Stimulated activated CD8-positive, alpha-beta memory T cell treated with anti-CD3 and anti-CD28 coated beads, Interleukin-15, amount 100 ng/mL, for 24 hours (primary cell): Measurements from ENCODE around the gene TMX1.

Experiments
- DNase-seq: peaks from one replicate; pipeline ENCODE4 v3.0.0-alpha.2; 2020; ENCODE audit warnings: low read depth

The TMX1 gene

GRCh38 chr14:51242545-51243490 is 2.8 kb downstream of the TMX1 start:
- DNase-seq = no peak

DNA sequence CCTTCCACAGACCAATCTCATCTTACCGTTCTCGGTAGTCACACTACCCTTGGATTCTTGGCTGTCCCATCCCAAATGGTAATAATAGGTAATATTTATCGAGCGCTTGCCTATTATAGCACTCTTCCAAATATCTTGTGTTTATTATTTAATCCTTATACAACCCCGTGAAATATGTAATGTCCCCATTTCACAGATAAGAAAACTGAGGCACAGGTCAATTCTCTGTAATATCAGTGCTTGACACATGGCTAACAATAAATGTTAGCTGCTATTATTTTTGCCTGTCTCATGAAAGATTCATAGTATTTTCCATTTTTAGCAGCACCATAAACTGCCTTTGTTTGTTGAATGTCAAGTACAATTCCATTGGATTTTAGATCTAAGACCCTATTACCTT is 4.5 kb downstream of the TMX1 start:
- DNase-seq = no peak

- DNase-seq = no peak
These were observed 6.0 kb downstream of the TMX1 start for GRCh38 chr14:51246032-51246431.

- DNase-seq = no peak
These were observed 8.3 kb downstream of the TMX1 start for GRCh38 chr14:51248016-51248987.

DNA sequence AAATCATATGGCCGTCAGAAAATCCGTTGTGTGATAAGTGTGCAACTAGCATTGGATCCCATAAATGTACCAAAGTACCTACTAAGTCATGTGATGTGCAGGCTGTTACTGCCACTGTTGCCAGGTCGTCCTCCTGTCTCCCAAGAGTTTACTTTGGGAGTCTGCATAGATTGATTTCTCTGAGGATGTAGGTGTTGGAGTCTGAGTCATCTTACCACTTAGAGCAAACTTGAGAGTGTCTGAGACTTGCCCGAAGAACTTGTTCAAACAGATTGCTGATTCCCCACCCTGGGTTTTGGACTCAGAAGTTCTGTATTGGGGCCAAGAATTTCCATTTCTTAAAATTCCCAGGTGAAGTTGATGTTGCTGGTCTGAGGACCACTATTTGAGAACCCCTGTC is 11.4 kb downstream of the TMX1 start:
- DNase-seq = no peak

- DNase-seq = no peak
These were observed 13.8 kb downstream of the TMX1 start for GRCh38 chr14:51253880-51254279.

DNA sequence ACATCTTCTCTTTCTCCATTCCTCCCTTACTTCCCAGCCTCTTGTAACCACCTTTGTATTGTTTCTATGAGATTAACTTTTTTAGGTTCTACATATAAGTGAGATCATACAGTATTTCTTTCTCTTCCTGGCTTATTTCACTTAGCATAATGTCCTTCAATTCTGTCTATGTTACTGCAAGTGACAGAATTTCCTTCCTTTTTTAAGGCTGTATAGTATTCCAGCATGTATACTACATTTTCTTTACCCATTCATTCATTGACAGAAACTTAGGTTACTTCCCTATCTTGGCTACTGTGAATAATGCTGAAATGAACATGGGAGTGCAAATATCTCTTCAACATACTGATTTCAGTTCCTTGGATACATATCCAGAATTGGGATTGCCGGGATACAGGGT is 18.2 kb downstream of the TMX1 start:
- no peak for DNase-seq

DNA sequence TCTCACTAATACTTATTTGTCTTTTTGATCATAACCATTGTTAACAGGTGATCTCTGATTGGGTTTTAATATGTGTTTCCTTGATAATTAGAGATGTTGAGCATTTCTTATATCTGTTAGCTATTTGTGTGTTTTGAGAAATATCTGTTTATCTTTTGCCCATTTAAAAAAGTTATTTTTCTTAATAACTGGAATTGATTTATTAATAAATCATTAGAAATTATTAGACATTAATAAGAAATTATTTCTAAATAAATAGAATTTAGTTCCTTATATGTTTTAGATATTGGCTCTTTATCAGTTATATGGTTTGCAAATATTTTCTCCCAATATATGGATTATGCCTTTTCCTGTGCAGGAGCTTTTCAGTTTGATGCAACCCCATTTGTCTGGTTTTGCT is 18.7 kb downstream of the TMX1 start:
- DNase-seq = no peak

GRCh38 chr14:51260225-51260624 is 20.2 kb downstream of the TMX1 start:
- no peak for DNase-seq

DNA sequence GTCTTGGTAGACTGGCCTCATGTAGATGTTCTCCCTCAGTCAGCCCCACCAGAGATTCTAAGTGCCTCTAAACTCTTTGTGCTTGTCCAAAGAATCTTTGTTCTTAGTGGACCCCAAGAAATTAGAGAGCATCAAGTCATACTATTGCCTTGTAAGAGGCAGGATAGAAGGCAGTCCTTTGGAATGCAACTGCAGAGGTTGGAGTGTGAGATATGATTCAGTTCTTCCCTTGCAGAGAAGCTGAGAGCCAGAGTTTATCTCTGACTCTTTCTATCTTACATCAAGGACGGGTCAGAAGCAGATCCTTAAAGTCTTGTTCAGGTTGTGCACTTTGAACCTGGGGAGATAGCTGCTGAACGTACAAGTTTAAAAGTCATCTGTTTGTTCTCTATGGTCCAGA is 21.1 kb downstream of the TMX1 start:
- no peak for DNase-seq

DNA sequence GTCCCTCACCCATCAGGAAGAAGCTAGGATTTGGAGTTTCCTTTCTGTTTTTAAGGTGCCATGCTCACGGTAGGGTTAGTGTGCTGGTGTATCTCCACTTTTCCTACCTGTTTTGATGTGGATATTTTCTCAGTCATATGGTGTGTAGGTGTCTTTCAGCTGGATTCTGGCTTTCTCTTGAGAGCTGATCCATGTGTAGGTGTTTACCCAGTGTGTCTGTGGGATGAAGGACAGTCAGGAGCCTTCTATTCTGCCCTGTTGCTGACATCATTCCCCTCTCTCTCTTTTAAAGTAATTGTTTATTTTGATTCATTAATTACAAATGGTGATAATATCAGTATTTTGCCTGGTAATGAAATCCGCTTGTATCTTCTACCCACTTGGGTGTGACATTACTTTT is 22.8 kb downstream of the TMX1 start:
- DNase-seq = no peak

DNA sequence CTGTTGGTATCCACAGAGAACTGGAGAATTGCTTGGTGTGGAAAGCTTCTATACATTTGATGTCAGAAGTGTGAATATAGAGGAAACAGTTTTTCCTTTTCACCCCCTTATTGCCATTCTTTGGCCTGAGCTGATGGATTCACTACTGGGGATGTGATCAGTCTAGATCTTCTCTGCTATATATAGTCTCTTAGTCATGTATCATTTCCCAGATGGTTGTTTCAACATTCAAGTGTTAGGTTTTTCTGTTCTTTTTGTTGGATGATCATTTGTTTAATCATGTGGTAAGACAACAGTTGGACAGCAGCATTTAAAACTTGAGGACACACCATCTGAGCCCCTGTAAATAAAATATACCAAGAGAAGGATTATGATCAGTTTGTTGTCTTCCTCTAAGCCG is 29.6 kb downstream of the TMX1 start:
- no peak for DNase-seq

DNA sequence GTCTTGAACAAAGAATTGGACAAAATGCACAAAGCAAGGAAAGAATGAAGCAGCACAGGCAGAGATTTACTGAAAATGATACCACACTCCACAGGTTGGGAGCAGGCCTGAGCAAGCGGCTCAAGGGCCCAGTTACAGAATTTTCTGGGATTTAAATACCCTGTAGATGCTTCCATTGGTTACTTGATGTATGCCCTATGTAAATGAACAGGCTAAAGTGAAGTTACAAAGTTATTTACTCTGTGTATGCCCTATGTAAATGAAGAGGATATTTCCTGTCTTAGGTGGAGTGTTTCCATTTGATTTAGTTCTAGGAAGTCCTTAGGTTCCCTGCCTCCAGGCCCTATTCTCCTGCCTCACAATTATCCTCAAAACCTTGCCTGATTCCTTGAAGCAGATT is 36.6 kb downstream of the TMX1 start:
- DNase-seq = no peak

DNA sequence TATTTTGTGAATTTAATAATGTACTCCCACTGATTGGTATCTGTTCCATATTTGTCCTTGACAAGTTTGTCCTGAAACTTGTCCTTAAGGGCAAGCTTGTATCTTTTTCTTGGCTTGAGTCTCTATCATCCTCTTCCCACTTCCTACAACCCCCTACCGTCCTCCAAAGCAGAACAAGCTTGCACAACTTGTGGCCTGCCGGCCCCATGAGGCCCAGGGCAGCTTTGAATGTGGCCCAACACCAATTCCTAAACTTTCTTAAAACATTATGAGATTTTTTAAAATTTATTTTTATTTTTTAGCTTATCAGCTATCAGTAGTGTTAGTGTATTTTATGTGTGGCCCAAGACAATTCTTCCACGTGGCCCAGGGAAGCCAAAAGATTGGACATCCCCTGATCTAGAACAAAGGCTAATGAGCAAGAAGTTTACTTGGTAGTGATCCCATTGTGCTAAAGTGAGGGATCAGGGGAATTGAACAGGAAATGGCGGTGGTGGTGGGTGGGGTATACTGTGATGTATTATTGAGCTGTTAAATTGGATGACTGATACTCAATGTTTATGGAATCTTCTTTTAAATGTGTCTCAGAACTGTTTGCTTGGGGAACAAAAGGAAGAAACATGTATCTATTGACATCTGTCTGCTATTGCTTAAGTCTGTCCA is 37.8 kb downstream of the TMX1 start:
- DNase-seq = no peak

DNA sequence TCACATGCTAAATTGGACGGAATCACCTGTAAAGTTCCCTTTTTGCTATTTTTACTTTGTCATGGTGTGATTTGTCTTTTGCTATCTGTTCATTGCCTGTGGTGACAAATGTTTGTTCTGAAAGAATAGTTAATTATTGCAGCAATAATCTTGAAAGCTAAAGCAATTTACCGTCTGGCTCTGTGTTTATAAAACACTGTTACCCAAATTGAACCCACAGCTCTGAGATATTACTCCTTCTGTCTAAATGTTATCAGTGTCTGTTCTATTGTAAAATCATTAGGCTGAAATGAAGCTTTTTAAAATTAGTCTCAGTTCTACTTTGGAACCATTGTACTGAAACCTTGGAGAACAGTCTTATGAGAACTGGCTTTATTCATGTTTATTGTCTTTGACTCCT is 42.5 kb downstream of the TMX1 start:
- no peak for DNase-seq

DNA sequence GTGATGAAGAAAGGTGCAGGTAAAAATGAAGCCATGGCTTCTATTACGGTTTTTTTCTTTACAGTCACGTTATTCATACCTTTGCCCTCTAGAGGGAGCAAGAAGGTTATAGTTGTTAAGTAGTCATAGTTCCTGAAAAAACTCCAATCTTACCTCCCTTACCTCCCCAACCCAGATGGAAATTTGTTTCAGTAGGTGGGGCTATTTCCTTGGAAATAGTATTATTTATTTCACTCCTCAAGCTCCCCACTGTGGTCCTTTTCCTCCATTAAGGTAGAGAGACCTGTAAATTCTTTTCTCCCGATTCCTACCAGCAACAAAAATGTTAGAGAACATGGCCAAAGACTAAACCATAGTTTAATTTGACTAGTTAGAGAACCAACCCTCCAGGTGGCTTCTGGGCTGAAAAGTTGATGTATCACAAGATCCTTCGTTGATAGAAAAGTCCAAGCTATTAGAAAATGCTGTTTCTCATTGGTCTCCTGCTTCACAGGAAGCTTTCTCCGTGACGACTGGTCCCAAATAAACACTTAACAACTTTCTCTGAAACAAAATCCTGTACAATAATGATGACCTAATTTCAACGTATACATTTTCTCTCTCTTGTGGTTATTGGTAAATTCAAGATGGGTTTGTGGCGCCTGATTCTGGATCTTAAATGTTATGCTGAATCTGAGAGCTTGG is 43.5 kb downstream of the TMX1 start:
- no peak for DNase-seq

DNA sequence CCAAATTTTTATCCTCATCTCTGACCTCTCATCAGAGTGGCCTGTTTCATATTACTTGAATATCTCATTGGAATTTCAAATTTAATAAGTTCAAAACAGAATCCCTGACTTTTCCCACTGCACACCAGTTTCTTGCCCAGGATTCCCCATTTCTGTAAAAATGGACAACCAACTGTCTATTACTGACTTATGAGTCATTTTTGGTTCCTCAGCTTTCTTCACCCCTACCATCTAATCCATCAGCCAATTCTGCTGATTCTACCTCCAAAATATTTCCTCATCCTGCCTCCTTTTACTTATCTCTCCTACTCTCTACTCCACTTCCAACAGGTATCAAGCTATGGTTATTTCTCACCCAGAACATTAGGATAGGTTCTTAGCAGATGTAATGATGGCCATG is 44.2 kb downstream of the TMX1 start:
- DNase-seq = no peak

- no peak for DNase-seq
These were observed 45.1 kb downstream of the TMX1 start for GRCh38 chr14:51285120-51285519.

GRCh38 chr14:51289169-51289568 is 49.1 kb downstream of the TMX1 start:
- no peak for DNase-seq

DNA sequence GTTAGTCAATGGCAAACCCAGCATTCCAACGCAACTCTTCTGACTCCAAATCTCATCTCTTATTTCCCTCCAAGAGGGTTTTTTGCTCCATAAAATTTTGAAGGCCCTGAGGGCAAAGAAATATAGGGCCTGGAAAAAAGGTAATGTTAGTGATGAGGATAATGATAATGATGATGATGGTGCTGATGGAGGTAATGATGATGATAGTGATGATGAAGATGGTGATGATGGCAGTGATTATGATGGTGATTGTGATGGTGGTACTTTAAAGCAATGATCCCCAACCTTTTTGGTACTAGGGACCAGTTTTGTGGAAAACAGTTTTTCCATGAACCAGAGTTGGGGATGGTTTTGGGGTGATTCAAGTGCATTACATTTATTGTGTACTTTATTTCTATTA is 50.1 kb downstream of the TMX1 start:
- DNase-seq = no peak

DNA sequence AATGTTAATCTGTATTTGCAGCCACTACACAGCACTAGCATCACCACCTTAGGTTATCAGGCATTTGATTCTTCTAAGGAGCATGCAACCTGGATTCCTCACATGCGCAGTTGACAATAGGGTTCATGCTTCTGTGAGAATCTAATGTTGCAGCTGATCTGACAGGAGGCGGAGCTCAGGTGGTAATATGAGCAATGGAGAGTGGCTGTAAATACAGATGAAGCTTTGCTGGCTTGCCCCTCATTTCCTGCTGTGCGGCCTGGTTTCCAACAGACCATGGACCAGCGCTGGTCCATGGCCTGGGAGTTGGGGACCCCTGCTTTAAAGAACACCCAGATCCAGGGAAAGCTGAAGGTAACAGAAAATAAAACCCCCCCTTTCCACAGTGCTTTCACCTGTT is 51.0 kb downstream of the TMX1 start:
- DNase-seq = no peak
